GM11168 (cell line): ENCODE results near the gene SPOP.
"Not testable (repeated sequence)": the region's sequence is repeated elsewhere in the genome, so short reads cannot be mapped to it uniquely, and the experiment has no call there.

ENCODE experiments used
- in situ Hi-C: fragments of 300-500 bp; cut with MboI; formaldehyde crosslinking; loops from one replicate; pipeline ENCODE4 v1.12.0; 2022; ENCODE audit warnings: low sequenced_read_pairs; ENCODE audit not compliant: unreplicated experiment

SPOP gene

DNA sequence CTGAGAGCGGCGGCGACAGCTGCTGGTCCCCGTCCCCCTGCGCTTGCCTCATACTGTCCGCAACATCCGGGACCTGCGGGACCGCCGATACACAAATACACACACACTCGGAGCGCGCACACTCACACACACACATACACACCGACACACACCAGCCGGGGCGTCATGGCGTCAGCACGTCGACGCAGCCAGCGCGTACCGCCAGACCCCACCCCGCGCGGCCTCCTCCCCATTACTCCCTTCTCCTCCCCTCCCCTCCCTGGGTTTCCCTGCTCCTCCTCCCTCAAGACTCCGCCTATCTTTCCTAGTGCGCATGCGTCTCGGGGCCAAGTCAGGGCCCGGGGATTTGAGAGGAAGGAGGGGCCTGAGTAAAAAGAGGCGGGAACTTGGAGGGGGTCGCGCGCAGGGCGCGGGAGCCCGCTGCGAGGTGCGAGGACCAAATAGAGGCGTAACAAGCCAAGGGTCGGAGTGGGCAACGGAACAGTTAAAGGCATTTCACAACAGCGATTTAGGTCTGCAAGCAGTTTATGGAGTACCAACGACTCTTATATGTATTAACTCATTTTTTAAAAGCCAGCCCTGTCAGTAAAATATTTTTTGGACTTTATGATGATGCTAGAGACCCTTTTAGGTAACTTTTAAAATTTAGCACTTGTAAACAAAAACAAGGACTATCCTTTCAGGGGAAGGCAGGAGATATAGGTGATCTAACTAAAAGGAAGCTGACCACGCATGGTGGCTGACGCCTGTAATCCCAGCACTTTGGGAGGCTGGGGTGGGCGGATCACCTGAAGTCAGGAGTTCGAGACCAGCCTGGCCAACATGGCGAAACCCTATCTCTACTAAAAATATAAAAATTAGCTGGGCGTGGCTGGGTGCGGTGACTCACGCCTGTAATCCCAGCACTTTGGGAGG lies at the start of gene SPOP:
SPOP (minus strand) TSS at position 165 of the 915 bp plus-strand sequence. CDS start 55,287 bp downstream, outside the sequence.
- in situ Hi-C loops = loop anchor here (25.0 kb wide), 1 partner anchor 266 kb away; the partner anchor contains the start of gene PHB1

DNA sequence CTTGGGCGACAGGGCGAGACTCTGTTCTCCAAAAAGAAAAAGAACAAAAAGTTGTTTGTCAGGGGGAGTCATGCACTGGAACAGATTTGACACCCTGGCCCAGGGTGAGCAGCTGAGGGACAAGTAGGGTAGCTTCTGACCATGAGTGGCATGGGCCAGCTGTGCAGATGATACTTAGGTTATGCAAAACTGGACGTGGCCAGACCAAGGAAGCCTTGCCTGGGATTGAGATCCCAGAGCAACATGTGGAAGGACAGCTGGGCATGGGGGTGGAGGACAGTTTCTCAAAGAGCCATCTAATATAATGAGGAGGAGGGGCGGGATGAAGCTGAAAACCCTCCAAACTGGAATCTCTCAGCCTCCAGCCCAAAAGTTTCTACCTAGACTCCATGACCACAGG lies 49.5 kb upstream of the SPOP start:
- in situ Hi-C loops = no loop called here

DNA sequence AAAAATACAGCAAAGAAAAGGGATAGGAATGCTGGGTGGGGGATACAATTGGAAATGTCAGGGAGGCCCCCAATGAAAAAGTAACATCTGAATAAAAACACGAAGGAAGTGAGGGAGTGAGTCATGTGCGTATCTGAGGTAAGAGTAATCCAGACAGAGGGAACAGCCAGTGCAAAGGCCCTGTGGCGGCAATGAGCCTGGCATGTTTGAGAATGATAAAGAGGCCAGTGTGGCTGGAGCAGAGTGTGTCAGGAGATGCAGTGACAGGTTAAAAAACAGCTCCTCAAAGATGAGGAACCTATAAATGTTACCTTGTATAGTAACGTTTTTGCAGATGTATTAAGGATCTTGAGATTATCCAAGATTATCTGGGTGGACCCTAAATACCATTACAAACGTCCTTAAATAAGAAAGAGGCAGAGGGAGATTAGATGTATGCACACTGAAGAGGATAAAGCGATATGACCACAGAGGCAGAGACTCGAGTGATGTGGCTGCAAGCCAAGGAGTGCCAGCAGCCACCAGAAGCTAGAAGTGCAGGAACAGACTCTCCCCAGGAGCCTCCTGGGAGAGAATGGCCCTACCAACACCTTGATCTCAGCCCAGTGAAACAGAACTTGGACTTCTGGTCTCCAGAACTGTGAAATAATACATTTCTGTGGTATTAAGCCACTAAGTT lies 47.7 kb upstream of the SPOP start:
- in situ Hi-C loops = no loop called here

DNA sequence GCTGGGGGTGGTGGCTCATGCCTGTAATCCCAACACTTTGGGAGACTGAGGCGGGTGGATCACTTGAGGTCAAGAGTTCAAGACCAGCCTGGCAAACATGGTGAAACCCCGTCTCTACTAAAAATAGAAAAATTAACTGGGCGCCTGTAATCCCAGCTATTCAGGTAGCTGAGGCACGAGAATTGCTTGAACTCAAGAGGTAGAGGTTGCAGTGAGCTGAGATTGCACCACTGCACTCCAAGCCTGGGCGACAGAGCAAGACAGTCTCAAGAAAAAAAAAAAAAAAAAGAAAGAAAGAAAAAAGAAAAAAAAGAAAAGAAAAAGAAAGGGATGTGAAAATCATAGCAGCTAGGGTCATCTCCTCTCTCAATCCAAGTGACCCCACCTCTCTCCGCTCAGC lies 46.7 kb upstream of the SPOP start:
- in situ Hi-C loops = not testable (repeated sequence)

DNA sequence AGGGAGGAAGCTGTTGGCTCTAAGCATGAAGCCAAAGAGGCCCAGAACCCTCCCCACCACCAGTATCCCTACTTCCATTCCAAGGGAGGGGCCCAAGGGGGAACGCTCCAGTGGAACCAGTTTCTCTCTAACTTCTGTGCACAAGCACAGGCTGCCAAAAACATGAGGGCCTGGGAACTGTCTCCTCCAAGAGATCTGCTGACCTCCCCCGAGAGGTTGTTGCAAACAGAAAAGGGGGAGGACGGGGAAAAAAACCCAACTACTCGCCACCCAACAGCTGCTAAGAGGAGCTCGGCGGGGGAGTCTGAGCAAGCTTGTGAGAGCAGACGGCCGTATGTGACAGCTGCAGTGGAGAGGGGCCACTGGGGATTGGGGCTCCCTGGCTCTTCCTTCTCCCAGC lies 45.5 kb upstream of the SPOP start:
- in situ Hi-C loops = no loop called here

DNA sequence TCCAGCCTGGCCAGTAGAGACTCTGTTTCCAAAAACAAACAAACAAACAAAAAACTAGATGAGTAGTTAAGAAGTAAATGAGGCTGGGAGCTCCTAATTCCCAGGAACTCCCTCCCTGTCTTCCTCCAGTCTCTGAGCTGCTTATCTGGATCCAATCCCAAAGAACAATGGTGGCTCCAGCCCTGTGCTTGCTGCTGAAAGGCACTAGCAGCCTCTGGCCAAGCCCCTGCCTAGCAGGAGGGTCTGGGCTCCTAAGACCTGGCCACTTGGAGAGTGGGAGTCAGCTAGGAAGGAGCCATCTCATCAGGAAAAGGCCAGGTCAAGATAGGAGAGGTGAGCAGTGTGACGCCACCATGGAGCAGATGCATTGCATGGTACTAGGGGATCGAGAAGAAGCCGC lies 44.2 kb upstream of the SPOP start:
- in situ Hi-C loops = no loop called here

DNA sequence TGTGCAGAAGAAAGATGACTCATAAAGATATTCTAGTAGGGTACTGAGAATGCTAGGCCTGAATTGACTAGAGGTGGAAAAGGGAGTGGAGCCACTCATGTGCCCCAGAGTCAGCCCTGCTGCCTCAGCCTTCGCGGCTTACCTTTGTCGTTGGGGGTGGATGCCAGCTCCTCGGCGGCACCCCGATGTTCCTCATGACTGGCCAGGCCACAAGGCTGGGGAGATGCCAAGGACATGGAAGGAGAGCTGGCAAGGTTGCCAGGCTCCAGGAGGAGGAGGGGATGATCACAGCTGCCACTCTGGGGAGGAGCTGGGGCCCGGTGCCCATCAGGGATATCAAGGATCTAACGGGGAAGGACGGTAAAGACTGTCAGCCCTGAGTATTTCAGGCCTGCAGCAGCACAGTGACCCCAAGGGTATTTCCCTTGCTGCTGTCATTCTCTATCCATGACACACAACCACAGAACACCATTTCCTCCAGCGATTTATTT lies 39.5 kb upstream of the SPOP start:
- in situ Hi-C loops = no loop called here

DNA sequence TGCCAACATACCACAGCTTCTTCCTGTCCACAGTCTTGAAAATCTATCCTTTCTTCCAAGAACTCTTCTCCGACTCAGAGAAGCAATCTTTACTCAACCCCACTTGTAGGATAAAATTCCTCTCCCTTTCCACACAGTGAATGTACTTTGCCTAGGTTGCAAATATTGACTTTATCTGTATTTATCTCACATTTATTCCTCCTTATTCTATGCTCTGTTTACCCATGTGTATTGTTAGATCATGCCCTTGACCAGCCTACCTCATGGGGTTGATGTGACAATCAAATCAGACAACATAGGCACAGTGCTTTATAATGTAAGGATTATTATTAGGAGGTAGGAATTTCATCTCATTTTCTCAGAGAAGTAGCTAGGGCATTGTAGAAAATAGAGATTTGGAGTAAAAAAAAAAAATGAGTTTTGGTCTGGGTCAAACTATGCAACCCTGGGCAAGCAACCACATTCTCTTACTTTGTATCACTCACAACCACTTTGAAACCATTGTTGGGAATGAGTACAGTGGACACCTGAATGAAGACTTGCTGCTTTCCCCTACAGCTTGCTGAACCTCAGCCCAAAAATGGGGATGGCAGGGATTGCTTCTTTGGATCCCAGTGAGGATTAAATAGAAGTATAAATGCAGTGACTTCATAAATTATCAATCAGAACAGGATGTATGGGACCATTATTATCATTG lies 38.9 kb upstream of the SPOP start:
- in situ Hi-C loops = no loop called here

DNA sequence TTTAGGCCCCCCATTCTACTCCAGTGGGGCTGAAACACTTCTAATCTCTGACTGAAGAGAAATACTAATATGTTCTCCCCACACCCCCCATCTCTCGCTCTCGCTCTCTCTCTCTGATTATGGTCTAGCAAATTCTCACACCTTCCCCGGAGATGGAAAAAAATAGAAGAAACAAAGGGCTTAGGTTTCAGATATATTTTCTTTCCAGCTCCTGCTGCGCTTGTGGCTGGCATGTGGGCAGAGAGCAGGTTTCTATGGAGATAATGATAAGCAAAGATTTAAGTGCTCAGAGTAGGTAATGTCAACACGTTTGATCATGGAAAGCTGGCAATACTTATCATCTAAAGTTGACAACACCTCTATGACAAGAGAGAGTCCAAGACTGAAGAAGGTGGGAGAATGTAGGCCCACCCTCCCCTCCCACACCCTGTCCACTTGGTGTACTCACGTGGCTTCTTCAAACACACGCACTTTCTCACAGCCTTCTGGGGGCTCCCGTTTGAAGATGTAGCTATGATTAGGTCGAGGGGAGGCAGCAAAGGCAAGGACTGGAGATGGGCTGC lies 37.9 kb upstream of the SPOP start:
- in situ Hi-C loops = no loop called here

DNA sequence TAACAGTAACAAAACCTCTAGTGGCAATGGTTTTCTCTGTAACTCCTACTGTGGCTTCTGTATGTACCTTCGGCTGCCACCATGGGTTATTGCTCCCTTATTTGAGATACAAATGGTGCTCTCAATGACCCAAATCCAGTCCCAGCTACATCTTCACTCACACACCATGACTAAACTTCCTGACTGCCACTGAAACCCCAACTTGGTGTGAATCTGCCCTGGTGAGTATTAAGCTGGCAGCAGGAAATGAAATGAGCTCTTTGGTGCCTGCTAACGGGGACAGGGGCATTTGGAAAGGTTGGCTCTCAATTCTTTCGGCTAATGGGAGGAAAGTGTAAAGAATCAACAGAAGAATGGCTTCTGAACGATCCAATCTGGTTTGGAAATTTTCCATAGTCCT lies 37.3 kb upstream of the SPOP start:
- in situ Hi-C loops = no loop called here

DNA sequence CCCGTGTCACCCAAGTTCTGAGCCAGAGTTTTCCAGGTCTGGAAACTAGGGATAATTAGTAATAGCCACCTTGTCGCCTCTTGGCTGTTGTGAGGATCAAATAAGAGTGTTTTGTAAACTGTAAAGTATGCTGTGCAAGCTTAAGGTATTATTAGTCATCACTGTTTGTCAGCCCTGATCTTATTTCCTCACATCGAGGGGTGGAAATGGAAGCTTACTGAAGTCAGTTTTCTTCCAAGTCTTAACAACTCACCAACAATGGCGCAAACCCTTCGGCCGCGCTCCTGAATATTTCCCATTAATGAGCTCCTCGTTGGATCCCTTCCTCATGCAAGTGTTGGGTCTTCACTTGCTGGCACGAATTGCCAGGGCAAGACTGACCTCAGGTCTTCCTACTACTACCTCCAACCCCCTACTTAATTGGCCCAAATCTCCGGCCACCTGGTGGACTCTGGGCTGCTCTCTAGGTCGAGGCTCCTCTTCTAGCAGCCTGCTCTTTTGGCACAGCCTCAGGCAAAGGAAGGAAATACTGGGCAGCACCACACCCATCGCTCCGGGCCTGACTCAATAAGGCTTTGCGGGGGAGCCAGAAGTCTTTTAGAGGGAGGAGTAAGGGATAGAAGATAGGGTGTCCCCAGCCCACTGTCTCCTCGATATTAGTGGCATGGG lies 30.8 kb upstream of the SPOP start:
- in situ Hi-C loops = no loop called here

DNA sequence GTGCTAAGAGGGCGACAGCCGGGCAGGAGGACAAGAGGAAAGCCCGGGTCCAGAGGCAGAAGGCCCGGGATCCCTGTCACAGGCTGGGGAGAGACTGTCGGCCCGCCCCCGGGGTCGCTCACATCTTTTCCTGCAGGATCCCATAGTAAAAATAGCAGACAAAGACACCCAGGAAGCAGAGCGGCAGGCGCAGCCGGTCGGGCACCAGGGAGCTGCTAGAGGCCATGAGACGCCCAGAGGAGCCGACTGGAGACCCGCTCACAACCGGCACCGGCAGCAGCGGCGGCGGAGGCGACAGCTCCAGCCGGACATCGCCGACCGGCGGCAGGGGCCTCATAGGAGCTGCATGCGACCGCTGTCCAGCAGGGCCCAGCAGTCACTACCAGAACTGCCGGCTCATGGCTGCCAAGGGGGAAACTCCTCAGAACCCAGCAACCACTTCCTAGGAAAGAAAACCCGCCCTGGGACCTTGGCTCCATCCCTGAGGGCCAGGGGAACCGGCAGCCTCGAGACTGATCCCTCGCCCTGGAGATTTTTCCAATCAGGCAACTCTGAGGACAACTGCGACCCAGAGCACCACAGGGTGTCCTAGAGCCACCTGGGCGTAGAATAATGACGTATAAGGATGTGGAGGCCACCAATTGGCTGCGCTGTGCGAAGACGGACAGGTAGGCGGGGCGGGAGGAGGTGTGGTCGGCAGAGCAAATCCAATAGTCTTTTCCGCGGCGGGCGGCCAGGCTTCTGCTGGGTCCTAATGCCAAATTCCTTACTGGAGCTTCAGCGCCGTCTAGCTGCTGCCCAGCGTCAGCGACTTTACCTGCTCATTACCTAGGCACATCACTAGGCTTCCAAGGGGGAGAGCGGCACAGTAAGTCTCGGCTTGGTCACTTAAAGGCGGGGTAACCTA lies 30.0 kb upstream of the SPOP start, which contains the start of gene SLC35B1:
SLC35B1 (minus strand) TSS at position 357 of the 907 bp plus-strand sequence; CDS start at position 226, 131 bp downstream.
- in situ Hi-C loops = no loop called here

DNA sequence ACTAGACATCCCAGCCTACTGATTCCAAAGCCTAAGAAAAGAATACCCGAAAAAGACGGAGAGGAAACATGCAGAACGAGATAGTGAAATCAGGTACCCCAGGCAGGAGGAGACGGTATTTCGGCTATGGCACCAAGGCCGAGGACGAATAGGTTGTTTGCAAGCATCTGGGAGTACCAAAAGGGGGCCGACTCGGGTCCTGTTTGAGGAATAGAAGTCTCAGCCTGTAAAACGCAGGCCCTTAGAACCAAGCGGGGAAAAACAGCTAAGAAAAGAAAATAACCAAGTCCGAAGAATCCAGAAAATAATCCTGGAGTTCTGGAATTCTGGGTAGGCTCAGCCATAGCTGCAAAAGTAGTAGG lies 29.3 kb upstream of the SPOP start:
- in situ Hi-C loops = no loop called here

DNA sequence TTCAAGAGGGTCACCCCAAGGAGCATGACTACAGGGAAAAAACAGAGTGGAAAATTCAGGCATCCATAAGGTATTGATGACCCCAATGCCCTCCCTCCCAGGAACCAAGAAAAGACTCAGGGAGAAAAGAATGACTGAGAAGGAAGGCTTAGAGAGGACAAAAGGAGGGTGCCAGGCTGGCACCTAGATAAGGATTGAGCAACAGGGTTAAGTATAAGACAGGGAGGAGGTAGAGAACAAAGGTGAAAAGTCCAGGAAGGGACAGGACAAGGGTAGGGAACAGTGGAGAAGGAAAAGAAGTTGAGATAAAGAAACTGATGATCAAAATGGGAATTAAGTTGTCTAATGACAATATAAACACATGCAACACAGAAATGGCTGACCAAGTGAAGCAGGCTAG lies 27.4 kb upstream of the SPOP start:
- in situ Hi-C loops = no loop called here

DNA sequence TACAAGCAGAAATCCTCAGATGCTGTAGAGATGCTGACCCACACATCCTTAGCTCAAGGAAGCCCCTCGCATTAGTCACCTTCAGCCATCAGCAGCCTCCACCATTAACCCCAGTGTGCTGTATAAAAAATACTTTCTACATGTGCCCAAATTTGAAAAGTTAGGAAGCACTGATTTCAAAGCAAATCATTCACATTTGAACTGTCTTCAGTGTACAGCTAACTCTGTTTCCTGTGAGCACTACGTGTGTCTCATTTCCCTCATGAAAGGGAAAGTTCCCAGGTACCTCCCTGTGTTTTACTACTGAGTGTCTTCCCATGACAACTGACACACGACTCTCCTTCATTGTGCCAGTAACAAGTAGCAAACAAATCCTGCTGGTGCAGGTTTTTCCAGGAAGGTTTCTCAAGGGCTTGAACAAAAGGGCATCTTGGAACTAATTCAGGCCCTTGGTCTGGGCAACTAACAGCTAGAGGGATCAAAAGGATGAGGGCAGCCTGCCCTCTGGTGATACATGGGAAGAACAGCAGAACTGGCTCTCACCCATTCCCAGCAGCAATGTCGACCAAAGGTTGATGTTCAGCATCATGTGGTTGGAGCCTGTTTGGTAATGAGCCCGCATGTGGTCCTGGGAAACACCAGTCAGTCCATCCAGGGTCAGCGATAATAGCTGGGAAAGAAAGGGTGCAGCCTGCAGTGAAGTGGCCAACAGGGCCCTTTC lies 25.8 kb upstream of the SPOP start:
- in situ Hi-C loops = no loop called here

DNA sequence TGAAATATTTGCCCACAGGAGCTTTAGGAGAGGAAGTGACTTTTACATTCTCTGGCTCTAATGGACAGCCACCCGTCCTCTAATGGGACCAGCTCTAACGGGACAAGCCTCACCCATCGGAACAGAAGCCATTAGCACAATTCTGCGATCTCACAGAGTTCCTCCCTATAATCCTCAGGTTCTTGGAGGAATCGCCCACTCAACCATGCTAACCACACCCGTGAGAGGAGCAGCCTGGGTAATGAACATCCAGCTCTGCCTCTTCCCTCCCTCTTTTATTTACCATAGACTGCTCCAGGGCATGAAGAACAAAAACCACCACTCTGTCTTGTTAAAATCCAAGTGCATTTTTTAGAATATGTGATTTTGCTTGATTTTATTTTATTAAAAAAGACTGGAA lies 23.1 kb upstream of the SPOP start:
- in situ Hi-C loops = no loop called here

DNA sequence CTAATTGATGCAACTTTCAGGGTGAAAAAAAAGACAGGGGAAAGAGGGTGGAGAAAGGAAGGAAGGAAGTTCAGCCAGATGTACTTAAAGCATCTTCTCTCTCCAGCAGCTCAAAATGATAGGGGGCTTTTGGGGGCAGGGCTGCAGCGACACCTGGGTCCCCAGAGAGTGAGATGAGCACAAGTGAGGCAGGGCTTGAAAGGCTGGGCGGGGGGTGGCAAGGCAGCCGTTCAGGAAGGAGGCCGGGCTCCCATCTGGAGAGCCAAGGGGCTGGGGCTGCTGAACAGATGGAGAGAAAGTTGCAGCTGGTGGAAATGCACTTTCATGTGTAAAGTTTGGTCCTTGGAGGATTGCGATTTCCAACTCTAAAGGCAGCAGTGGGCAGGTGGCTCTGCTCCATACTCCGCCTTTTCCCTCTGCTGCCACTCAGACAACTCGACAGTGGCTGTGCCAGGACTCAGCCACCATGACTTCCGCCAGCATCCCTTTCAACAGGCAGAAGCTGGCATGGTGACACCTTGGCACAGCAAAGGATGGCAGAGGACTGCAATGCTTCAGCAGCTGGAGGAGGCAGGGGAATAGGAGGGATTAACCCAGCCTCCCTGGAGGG lies 22.2 kb upstream of the SPOP start:
- in situ Hi-C loops = loop anchor here (5.0 to 25.0 kb wide), 2 partner anchors 133 to 288 kb away; partner anchors contain the start of gene PHB1

DNA sequence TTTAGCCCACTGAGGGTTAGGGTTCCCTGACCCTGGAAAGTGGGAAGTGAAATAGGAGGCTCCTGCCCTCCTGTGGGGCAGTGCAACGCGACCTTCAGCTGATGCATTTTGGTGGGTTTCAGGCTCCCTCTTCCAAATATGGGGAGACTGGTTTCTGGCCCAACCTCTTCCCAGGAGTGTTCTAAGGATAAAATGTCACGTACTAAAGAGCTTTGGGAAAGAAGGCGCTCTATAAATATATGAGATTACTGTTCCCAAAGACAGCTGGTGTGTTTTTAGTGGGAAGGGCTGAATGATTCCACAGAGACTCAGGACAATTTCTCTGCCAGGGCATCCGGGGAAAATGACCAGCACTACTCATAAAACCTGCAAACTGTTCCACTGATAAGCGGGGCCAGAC lies 20.1 kb upstream of the SPOP start:
- in situ Hi-C loops = loop anchor here (5.0 to 25.0 kb wide), 2 partner anchors 131 to 286 kb away; partner anchors contain the start of gene PHB1
